ENCODE measurements around the gene CES2.

CES2 gene

GRCh38 chr16:66902648-66903543 is 32.4 kb upstream of the CES2 start:
- DNase-seq (ENCODE audit: low spot score) = peak; percentile 25

GRCh38 chr16:66903544-66904427 is 31.5 kb upstream of the CES2 start:
- peak; percentile 37 for DNase-seq (ENCODE audit: low spot score)

GRCh38 chr16:66904428-66904845 is 30.9 kb upstream of the CES2 start:
- no peak for DNase-seq (ENCODE audit: low spot score)

DNA sequence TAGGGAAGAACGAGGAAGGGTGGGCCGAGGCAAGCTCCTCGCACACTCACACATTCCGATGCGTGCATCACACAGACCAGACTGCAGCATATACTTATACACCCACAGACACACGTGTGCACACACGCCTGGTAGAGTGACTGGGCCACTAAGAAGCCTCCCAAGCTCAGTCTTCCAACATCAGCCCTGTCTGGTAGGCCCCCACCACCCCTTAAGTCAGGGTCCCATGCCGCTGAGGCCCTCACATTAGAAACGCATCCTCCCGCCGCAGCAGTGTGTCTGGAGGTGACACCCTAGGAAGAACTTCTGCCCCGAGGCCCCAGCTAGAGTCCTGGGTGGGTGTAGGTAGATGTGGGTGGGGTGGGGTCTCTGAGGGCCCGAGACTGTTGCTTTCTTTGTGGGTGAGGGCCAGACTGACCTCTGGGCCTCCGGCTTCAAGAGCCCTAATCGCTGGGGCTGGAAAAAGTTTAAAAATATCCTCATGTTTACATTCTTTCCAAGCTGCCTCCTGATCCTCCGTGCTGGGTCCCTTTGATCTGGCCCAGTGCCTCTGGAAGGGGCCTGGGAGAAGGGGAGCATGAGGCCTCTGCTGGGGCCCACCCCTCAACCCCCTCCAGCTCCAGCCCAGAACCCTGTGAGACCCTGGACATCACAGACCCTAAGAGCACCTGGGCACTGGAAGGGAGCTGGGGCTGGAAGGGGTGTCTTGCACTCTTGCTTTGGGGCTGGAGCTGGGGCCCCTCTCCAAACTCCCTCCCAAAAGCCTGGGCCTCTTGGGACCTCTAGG is 30.3 kb upstream of the CES2 start:
- DNase-seq (ENCODE audit: low spot score) = no peak

DNA sequence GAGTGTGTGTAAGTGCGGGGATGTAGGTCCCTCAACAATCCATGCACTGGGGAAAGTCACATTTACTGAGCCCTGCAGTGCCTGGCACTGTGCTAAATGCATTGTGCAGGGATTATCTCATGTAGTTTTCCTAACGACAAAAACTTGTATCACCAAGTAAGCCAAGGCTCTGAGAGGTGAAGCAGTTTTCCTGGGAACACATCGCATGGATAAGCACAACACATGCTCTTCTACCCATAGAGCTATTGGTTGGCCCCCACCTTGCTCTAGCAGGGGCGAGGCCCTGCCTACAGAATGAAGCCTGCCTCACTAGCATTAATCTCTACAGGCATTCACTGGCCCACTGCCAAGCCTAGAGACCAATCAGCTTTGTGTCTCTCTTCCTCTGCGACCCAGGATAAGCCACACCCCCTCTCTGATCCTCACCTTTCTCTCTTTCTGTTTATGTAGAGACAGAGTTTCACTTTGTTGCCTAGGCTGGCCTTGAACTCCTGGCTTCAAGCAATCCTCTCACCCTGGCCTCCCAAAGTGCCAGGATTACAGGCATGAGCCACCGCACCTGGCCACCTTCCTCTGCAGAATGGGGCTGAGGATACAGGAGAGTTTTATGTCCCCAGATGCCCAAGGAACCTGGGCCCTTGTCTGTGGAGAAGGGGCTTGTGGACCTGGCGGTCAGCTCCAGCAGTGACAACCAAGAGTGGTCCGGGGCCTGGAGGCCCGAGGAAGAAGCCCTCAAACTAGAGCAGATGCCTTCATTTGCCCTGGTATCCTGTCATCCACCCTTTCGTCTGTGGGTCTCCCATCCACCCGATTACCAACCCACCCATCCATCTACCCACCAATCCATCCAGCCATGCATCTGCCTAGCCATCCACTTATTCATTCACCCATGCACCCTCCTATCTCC is 29.4 kb upstream of the CES2 start:
- DNase-seq (ENCODE audit: low spot score) = peak; percentile 85

DNA sequence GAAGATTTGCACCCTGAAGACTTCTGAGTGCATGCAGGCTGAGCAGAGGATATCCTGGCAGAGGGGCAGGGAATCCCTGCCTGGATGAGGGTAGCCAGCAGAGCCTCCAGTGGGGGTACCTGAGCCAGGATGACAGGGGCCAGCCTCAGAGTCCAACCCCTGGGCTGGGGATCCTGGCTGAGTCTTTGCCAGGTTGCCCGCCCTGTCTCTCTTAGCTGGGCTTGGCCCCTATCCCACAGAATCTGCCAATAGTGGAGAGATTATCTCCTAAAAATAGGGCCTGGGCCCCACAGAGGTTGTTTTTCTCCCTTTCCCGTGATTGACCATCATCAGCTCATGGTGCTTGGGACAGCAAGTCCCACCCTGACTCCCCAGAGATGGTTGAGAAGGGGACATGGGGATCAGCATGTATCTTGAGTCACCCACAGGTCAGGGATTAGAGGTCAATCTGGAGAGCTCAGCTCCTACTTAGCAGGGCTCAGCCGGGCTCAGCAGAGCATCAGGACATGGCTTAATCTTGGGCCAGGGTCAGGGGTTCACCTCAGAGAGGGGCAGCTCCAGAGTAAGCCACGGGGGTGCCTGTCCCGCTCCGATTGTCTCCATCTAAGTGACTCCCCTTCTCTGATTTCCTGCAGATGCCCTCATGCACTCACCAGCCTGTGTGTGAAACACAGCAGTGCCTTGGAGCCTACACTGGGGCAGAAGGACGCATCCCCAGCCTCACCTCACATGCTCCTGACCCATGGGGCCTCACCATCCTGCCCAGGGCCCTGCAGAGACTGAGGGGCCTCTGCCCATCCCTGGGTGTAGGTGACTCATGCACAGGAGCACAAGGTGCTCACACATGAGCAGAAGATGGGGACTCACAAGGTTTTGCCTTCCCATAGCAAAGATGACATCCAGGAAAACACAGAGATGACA is 28.1 kb upstream of the CES2 start:
- DNase-seq (ENCODE audit: low spot score) = no peak

GRCh38 chr16:66908116-66908515 is 27.2 kb upstream of the CES2 start:
- DNase-seq (ENCODE audit: low spot score) = no peak

GRCh38 chr16:66908762-66909559 is 26.4 kb upstream of the CES2 start:
- DNase-seq (ENCODE audit: low spot score) = no peak

- DNase-seq (ENCODE audit: low spot score) = no peak
Measured at GRCh38 chr16:66910175-66910940, 25.0 kb upstream of the CES2 start.

GRCh38 chr16:66911112-66911511 is 24.2 kb upstream of the CES2 start:
- DNase-seq (ENCODE audit: low spot score) = no peak

DNA sequence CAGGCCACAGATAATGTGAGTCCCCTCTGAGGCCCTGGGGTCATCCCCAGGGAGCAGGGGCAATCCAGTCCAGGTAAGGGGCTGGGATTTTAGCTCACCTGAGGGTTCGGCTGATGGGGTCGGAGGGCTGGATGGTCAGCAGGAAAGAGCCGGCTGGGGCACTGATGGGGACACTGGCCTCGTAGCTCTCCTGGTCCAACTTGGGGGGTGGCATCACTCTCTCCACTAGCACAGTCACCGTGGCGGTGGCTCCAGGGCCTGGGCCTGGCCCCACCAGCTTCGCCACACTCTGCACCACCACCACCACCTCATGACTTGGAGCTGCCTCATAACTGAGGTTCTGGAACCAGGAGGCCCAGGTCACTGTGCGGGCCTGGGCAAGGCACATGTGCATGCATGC is 23.5 kb upstream of the CES2 start:
- DNase-seq (ENCODE audit: low spot score) = no peak

DNA sequence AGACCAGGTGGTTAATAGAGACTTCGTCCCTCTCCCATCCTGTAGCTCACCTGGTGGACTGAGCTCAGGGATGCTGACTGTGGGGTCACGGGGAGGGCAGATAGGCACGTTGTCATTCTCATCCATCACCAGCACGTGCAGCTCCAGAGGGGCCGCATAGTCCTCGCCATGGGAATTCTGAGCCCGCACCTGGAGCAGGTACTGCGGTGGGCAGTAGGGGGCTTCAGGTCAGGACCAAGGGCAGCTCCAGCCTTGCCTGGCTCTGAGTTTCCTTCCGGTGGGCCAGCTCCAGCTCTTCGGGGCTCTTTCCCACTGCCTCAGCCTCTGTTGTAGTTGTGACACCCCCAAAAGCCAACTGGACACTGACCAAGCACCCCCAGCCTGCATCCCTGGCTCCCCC is 22.2 kb upstream of the CES2 start:
- DNase-seq (ENCODE audit: low spot score) = no peak

GRCh38 chr16:66913711-66914110 is 21.6 kb upstream of the CES2 start:
- DNase-seq (ENCODE audit: low spot score) = no peak

GRCh38 chr16:66914541-66914940 is 20.8 kb upstream of the CES2 start:
- no peak for DNase-seq (ENCODE audit: low spot score)

DNA sequence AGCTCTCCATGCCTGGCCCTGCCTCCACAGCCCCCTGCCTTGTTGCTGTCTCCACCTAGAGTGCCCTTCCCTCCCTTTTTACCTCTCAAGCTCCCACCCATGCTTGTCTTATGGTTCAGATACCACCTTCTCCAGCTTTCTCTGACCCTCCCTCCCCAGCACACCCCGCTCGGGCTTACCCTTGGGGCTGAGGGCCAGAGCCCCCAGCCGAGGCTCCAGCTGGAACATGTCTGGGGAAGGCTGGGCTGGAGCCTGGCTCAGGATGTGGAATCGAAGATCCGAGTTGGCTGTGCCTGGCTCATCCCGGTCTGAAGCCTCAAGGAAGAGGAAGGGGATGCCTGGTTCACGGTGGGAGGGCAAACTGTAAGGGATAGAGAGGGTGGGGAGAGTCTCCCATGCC is 20.3 kb upstream of the CES2 start:
- DNase-seq (ENCODE audit: low spot score) = no peak

GRCh38 chr16:66916518-66916917 is 18.8 kb upstream of the CES2 start:
- no peak for DNase-seq (ENCODE audit: low spot score)

GRCh38 chr16:66917741-66918140 is 17.6 kb upstream of the CES2 start:
- DNase-seq (ENCODE audit: low spot score) = no peak

DNA sequence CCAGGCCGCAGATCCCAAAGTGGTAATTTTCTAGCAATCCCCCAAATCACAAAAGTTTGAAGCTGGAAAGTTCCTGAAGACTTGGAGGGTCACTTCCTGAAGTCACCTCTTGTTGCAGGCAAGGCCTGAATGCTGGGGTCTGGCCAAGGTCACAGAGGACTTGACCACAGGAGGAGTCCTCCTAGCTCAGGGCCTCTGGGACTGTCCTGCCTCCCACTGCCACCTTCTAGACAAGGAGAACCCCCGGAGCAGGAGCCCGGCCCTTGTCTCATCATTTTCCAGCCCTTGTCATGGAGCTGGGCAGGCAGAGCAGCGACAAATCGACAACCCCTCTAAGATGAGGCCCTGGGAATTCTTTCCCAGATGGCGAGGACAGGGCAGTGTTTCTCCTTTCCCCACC is 17.0 kb upstream of the CES2 start:
- DNase-seq (ENCODE audit: low spot score) = no peak
